Tibial nerve (tissue), 4 donors: ENCODE data around the gene COX17.

Experiments
- EP300 ChIP-seq, 2 donors: sonication (generic); formaldehyde crosslinking; IDR thresholded peaks; one replicate each; pipeline ENCODE4 v1.6.1; 2017; ENCODE audit warnings: antibody characterized with exemption in 2 of 2, mild to moderate bottlenecking in 1 of 2
- POLR2A ChIP-seq, 2 donors: fragments of 450-650 bp; IDR thresholded peaks; one replicate each; pipeline ENCODE4 v1.6.1; 2017; ENCODE audit warnings: antibody characterized with exemption in 2 of 2, mild to moderate bottlenecking in 2 of 2, moderate library complexity in 2 of 2
- TF ChIP-seq, protein P1 (sequence below), 5 experiments: fragments of 200-600 bp in 3 of 5; fragments of 450-650 bp in 2 of 5; sonication (generic) in 3 of 5; IDR thresholded peaks; one replicate each; pipeline ENCODE4 v1.5.1; 2016 to 2019; ENCODE audit warnings: antibody characterized with exemption in 5 of 5, mild to moderate bottlenecking in 3 of 5, moderate library complexity in 2 of 5

GRCh38 chr3:119657887-119658702, 19.1 kb downstream of the COX17 start:
- TF ChIP-seq, protein P1, sequence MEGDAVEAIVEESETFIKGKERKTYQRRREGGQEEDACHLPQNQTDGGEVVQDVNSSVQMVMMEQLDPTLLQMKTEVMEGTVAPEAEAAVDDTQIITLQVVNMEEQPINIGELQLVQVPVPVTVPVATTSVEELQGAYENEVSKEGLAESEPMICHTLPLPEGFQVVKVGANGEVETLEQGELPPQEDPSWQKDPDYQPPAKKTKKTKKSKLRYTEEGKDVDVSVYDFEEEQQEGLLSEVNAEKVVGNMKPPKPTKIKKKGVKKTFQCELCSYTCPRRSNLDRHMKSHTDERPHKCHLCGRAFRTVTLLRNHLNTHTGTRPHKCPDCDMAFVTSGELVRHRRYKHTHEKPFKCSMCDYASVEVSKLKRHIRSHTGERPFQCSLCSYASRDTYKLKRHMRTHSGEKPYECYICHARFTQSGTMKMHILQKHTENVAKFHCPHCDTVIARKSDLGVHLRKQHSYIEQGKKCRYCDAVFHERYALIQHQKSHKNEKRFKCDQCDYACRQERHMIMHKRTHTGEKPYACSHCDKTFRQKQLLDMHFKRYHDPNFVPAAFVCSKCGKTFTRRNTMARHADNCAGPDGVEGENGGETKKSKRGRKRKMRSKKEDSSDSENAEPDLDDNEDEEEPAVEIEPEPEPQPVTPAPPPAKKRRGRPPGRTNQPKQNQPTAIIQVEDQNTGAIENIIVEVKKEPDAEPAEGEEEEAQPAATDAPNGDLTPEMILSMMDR (IDR thresholded peaks at IDR 0.05) = no peak
- TF ChIP-seq EP300 (IDR thresholded peaks at IDR 0.05) = no peak
- no peak for TF ChIP-seq POLR2A (IDR thresholded peaks at IDR 0.05)
